Lower leg skin (tissue), 4 donors: Measurements from ENCODE around the gene CAPN10. TPM values are rescaled to one million over a fixed set of nuclear protein-coding genes. Genes with fewer than 3 reads are reported as not detected.

Experiments used
- DNase-seq, 2 donors: peaks; one replicate each; pipeline ENCODE4 v3.0.0-alpha.2; 2019; ENCODE audit warnings: low spot score in 2 of 2
- H3K4me3 ChIP-seq: fragments of 200-600 bp; sonication (generic); 2 replicates; pipeline ENCODE4 v1.5.1; 2017; ENCODE audit warnings: mild to moderate bottlenecking, low read depth; ENCODE audit not compliant: poor library complexity, severe bottlenecking
- POLR2A ChIP-seq, 2 donors: fragments of 450-650 bp; IDR thresholded peaks; one replicate each; pipeline ENCODE4 v1.6.1; 2016 to 2017; ENCODE audit warnings: antibody characterized with exemption in 2 of 2, mild to moderate bottlenecking in 1 of 2, moderate library complexity in 1 of 2
- WGBS, 2 donors: methylation state at CpG; one replicate each; pipeline ENCODE4 v1.1.5; 2018; 5-methylcytosine and 5-hydroxymethylcytosine counted together
- intact Hi-C: fragments of 100-400 bp; cut with DNase I; formaldehyde crosslinking; loops from one replicate; pipeline ENCODE4 v1.15.0; 2023; ENCODE audit warnings: low total_unique reads
- total RNA-seq, 4 donors: library from RNA; depleted of rRNA; stranded (reverse); fragments of >200 nt; gene quantifications; one replicate each; pipeline ENCODE4 v1.1.0, GENCODE V29; 2016
- TF ChIP-seq, protein P1 (sequence below), 3 donors: fragments of 450-650 bp; IDR thresholded peaks; one replicate each; pipeline ENCODE4 v1.5.1; 2016; ENCODE audit warnings: antibody characterized with exemption in 3 of 3, mild to moderate bottlenecking in 3 of 3, moderate library complexity in 2 of 3

The CAPN10 gene
- total RNA-seq, 4 donors from 2014 or later = 25.6 to 38.0 (median 28.4) TPM

DNA sequence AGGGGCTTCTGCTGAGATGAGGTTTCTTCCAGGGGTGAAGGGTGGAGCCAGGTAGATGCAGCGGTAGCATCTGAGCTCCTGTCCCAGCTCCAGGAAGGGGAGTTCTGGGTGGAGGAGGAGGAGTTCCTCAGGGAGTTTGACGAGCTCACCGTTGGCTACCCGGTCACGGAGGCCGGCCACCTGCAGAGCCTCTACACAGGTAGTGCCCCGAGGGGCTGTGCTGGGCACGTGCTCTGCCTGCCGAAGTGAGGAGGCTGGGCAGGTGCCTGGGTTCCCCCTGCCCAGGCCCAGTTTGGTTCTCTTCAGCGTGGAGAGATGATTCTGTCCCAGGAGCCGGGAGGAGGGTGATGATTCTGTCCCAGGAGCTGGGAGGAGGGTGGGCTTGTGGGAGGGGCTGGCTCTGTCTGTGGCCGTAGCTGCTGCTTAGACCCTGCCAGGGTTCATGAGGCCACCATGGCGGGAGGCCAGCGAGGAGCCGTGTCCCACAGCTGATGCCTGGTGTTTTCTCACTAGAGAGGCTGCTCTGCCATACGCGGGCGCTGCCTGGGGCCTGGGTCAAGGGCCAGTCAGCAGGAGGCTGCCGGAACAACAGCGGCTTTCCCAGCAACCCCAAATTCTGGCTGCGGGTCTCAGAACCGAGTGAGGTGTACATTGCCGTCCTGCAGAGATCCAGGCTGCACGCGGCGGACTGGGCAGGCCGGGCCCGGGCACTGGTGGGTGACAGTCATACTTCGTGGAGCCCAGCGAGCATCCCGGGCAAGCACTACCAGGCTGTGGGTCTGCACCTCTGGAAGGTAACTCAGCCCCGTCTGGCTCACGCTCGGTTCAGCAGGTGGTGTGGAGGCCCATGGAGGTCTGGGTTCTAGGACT is 8.2 kb downstream of the CAPN10 start:
- intact Hi-C loops = no loop called here
- 83 to 89% methylated on average over 18 to 34 of the region's 34 CpGs for WGBS, 2 donors
- DNase-seq = peak in 1 of 2 donors; percentile 75

DNA sequence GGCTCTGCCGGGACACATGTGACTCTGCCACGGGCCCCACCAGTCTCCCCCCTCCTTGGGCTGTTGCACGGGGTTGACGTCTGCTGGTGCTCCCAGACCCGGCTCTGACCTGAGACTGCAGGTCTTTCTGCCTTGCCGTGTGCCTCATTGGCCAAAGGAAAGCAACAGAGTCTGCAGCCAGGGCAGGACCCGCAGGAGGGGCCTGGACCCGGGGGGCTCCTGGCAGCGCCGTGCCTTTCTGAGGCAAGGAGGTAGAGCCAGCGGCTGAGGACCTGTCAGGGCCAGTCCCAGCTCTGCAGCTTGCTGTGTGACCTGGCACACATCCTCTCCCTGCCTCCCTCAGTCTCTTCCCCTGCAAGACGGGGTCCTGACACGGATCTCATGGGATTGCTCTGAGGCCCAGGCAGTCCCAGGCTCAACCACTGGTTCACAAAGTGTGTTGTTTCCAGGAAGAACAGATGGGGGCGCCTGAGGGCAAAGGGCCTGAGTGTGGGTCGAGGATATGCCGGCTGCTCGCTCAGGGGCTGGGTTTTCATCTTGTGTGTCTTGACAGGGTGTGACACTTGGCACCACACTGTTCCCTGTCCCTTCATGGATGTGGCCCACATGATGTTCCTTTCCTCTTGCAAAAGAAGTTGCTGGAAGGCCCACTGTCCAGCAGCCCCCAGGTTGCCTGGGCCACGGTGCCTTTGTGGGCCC is 9.0 kb downstream of the CAPN10 start:
- intact Hi-C loops = no loop called here
- H3K4me3 ChIP-seq = no peak overlapping the region
- WGBS, 2 donors = 56 to 62% methylated on average over 7 to 18 of the region's 18 CpGs
- TF ChIP-seq, protein P1, sequence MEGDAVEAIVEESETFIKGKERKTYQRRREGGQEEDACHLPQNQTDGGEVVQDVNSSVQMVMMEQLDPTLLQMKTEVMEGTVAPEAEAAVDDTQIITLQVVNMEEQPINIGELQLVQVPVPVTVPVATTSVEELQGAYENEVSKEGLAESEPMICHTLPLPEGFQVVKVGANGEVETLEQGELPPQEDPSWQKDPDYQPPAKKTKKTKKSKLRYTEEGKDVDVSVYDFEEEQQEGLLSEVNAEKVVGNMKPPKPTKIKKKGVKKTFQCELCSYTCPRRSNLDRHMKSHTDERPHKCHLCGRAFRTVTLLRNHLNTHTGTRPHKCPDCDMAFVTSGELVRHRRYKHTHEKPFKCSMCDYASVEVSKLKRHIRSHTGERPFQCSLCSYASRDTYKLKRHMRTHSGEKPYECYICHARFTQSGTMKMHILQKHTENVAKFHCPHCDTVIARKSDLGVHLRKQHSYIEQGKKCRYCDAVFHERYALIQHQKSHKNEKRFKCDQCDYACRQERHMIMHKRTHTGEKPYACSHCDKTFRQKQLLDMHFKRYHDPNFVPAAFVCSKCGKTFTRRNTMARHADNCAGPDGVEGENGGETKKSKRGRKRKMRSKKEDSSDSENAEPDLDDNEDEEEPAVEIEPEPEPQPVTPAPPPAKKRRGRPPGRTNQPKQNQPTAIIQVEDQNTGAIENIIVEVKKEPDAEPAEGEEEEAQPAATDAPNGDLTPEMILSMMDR (IDR thresholded peaks at IDR 0.05) = no peak
- no peak for TF ChIP-seq POLR2A (IDR thresholded peaks at IDR 0.05)
- DNase-seq = peak in 1 of 2 donors; percentile 61

More for the DNA sequence above, 8.2 kb downstream of the CAPN10 start:
- H3K4me3 ChIP-seq = no peak overlapping the region
- TF ChIP-seq, protein P1 (IDR thresholded peaks at IDR 0.05) = no peak
- no peak for TF ChIP-seq POLR2A (IDR thresholded peaks at IDR 0.05)

DNA sequence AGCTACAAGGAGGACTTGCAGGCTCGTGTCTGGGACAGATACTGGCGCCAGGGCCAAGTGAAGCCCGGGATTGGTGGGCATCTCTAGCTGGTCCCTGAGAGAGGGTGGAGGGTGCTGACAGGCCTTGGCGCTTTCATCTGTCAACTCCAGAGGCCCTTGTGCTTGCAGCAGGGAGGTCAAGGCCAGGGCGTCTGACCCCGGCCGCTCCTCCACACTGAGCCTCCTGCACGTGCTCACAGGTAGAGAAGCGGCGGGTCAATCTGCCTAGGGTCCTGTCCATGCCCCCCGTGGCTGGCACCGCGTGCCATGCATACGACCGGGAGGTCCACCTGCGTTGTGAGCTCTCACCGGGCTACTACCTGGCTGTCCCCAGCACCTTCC is 9.5 kb downstream of the CAPN10 start:
- intact Hi-C loops = no loop called here
- TF ChIP-seq, protein P1 (IDR thresholded peaks at IDR 0.05) = no peak
- peak in 1 of 2 donors; percentile 81 for DNase-seq
- H3K4me3 ChIP-seq = no peak overlapping the region
- WGBS, 2 donors = 94 to 95% methylated on average over 10 to 17 of the region's 17 CpGs

DNA sequence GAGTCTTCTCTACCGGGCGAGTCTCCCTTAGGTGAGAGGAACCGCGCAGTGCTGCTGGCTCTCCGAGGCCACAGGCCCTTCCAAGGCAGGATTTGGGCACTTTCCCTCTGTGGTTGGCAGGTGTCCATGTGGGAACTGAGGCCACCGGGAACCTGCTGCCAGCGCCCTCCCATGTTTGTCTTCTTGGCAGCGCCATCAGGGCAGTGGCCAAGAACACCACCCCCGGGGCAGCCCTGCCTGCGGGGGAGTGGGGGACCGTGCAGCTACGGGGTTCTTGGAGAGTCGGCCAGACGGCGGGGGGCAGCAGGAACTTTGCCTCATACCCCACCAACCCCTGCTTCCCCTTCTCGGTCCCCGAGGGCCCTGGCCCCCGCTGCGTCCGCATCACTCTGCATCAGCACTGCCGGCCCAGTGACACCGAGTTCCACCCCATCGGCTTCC is 10.0 kb downstream of the CAPN10 start:
- DNase-seq = peak in 1 of 2 donors; percentile 82
- WGBS, 2 donors = 80 to 82% methylated on average over 16 to 23 of the region's 23 CpGs
- TF ChIP-seq POLR2A (IDR thresholded peaks at IDR 0.05) = no peak
- TF ChIP-seq, protein P1 (IDR thresholded peaks at IDR 0.05) = no peak
- intact Hi-C loops = no loop called here
- no peak overlapping the region for H3K4me3 ChIP-seq

DNA sequence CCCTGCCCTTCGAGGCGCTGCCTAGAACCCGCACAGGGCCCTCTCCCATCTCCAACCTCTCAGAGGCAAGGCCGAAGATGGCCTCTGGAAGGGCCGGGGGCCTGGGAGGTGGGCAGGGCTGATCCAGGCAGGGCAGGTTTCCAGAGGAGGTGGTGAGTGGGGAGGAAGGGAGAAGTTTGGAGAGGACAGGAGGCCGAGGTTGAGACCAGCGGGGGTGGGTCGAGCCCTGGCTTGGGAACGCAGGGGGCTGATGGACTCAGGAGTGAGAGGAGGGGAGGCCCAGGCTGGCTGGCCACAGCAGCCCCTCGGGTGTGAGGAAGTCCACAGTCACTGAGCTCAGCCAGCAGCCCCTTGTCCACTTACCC is 10.5 kb downstream of the CAPN10 start:
- no peak for DNase-seq
- TF ChIP-seq, protein P1 (IDR thresholded peaks at IDR 0.05) = no peak
- no peak for TF ChIP-seq POLR2A (IDR thresholded peaks at IDR 0.05)
- intact Hi-C loops = no loop called here

More for the DNA sequence above, 10.5 kb downstream of the CAPN10 start:
- no peak overlapping the region for H3K4me3 ChIP-seq
- WGBS, 2 donors = 94 to 95% methylated on average over 10 of the region's 10 CpGs
